C4-2B (cell line): ENCODE measurements around the gene NKPD1.

ENCODE experiments used
- CTCF ChIP-seq: fragments of 450-650 bp; conservative IDR thresholded peaks from 2 replicates; pipeline ENCODE4 v1.5.1; 2017; ENCODE audit warnings: mild to moderate bottlenecking
- ZFX ChIP-seq: fragments of 450-650 bp; IDR thresholded peaks from 2 replicates; pipeline ENCODE4 v1.6.1; 2017

DNA sequence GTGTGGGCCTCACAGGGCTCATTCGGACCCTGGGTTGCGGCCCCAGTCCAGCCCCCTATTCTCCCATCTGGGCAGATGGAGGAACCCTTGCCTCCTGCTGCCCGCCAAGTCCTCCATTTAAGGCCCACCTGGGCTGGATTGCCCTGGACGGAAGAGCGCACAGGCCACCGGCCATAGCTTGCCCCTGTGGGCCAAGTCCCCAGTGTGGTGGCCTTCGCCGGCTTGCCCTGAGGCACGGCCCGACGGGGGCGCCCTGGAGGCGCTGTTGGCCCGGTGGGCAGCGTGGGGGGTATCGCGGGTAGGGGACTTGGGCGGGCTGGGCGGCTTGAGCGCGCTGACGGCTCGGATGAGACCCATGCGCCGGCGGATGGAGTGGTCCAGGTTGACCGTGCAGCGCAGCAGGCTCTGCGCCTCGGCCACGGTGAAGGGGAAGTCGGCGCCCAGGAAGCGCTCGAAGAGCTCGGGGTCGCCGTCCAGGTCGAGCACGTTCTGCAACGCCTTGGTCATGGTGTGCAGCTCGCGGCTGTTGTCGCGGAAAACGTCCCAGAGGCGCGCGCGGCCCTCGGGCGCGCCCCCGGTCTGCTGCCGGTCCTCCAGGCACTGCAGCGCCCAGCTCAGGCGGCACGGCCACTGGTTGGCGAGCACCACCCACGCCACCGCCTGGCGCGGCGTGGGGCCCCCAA, 8.8 kb downstream of the NKPD1 start:
- no peak for TF ChIP-seq CTCF
- no peak for TF ChIP-seq ZFX
